H7 (cell line): Measurements from ENCODE around the gene ZFHX3. TPM values are rescaled to one million over a fixed set of nuclear protein-coding genes. Genes with fewer than 3 reads are reported as not detected.
A peak's percentile ranks its signal among the peaks of the same experiment; 100 is the strongest.

Source experiments
- DNase-seq: peaks from one replicate; pipeline ENCODE4 v3.0.0; 2012
- H3K27me3 ChIP-seq: 2 replicates; pipeline ENCODE4 v1.6.0; 2011; ENCODE audit warnings: mild to moderate bottlenecking, low read length; ENCODE audit not compliant: control insufficient read depth, insufficient read depth
- H3K36me3 ChIP-seq: replicated peaks from 2 replicates; pipeline ENCODE4 v1.5.1; 2011; ENCODE audit warnings: low read length; ENCODE audit not compliant: control insufficient read depth, insufficient read depth
- H3K4me3 ChIP-seq: 2 replicates; pipeline ENCODE4 v1.5.1; 2011; ENCODE audit warnings: low read depth, mild to moderate bottlenecking, control low read depth, low read length, moderate library complexity; ENCODE audit not compliant: insufficient read depth
- total RNA-seq: library from RNA; depleted of rRNA; stranded (reverse); fragments of >200 nt; shearing (Covaris generic); gene quantifications from 2 replicates; pipeline ENCODE4 v1.2.3, GENCODE V29; 2014

The ZFHX3 gene
- total RNA-seq, 1 experiment from 2014 or later, result 1.3 TPM

GRCh38 chr16:72963533-72964315 lies 84.2 kb downstream of the ZFHX3 start:
- Histone ChIP-seq H3K4me3 (no peak overlapping the region), H3K36me3 (no peaks in the 10 kb centered on the region), H3K27me3 (no peaks in the 10 kb centered on the region)
- DNase-seq, result no peak

- Histone ChIP-seq H3K36me3 (no peaks in the 10 kb centered on the region), H3K4me3 (no peak overlapping the region), H3K27me3 (no peaks in the 10 kb centered on the region)
- DNase-seq, result no peak
These were observed 85.6 kb downstream of the ZFHX3 start for GRCh38 chr16:72962347-72962746.

- Histone ChIP-seq H3K4me3 (no peak overlapping the region), H3K36me3 (no peaks in the 10 kb centered on the region), H3K27me3 (no peaks in the 10 kb centered on the region)
- peak; percentile 89 for DNase-seq
These were observed 86.1 kb downstream of the ZFHX3 start for GRCh38 chr16:72961863-72962262.

- H3K36me3 ChIP-seq, result no peaks in the 10 kb centered on the region
- DNase-seq, result peak; percentile 64
- no peaks in the 10 kb centered on the region for H3K27me3 ChIP-seq
- no peak overlapping the region for H3K4me3 ChIP-seq
These were observed 86.7 kb downstream of the ZFHX3 start for GRCh38 chr16:72961115-72961832.

- no peaks in the 10 kb centered on the region for H3K27me3 ChIP-seq
- no peak overlapping the region for H3K4me3 ChIP-seq
- H3K36me3 ChIP-seq, result no peaks in the 10 kb centered on the region
- DNase-seq, result no peak
These were observed 87.8 kb downstream of the ZFHX3 start for GRCh38 chr16:72960101-72960500.

GRCh38 chr16:72959301-72959996 lies 88.5 kb downstream of the ZFHX3 start:
- no peaks in the 10 kb centered on the region for H3K36me3 ChIP-seq
- H3K27me3 ChIP-seq, result no peaks in the 10 kb centered on the region
- DNase-seq, result no peak
- no peak overlapping the region for H3K4me3 ChIP-seq

GRCh38 chr16:72958522-72959076 lies 89.3 kb downstream of the ZFHX3 start:
- DNase-seq, result no peak
- no peak overlapping the region for H3K4me3 ChIP-seq
- no peaks in the 10 kb centered on the region for H3K36me3 ChIP-seq
- no peaks in the 10 kb centered on the region for H3K27me3 ChIP-seq

- no peaks in the 10 kb centered on the region for H3K36me3 ChIP-seq
- no peak overlapping the region for H3K4me3 ChIP-seq
- no peaks in the 10 kb centered on the region for H3K27me3 ChIP-seq
- no peak for DNase-seq
These were observed 90.3 kb downstream of the ZFHX3 start for GRCh38 chr16:72957303-72958277.

- no peaks in the 10 kb centered on the region for H3K27me3 ChIP-seq
- DNase-seq, result no peak
- no peak overlapping the region for H3K4me3 ChIP-seq
- no peaks in the 10 kb centered on the region for H3K36me3 ChIP-seq
These were observed 91.5 kb downstream of the ZFHX3 start for GRCh38 chr16:72956124-72957064.

- Histone ChIP-seq H3K27me3 (no peaks in the 10 kb centered on the region), H3K36me3 (no peaks in the 10 kb centered on the region), H3K4me3 (no peak overlapping the region)
- no peak for DNase-seq
These were observed 95.1 kb downstream of the ZFHX3 start for GRCh38 chr16:72952811-72953271.

- no peaks in the 10 kb centered on the region for H3K27me3 ChIP-seq
- DNase-seq, result no peak
- no peak overlapping the region for H3K4me3 ChIP-seq
- no peaks in the 10 kb centered on the region for H3K36me3 ChIP-seq
These were observed 95.5 kb downstream of the ZFHX3 start for GRCh38 chr16:72952404-72952803.

GRCh38 chr16:72951916-72952315 lies 96.0 kb downstream of the ZFHX3 start:
- H3K36me3 ChIP-seq, result no peaks in the 10 kb centered on the region
- no peak overlapping the region for H3K4me3 ChIP-seq
- H3K27me3 ChIP-seq, result no peaks in the 10 kb centered on the region
- no peak for DNase-seq

- no peak for DNase-seq
- H3K36me3 ChIP-seq, result no peaks in the 10 kb centered on the region
- no peak overlapping the region for H3K4me3 ChIP-seq
- H3K27me3 ChIP-seq, result no peaks in the 10 kb centered on the region
These were observed 97.3 kb downstream of the ZFHX3 start for GRCh38 chr16:72950669-72951068.
